HG03460 (cell line): ENCODE results near the gene CNOT6.
"Not testable (repeated sequence)": the region's sequence is repeated elsewhere in the genome, so short reads cannot be mapped to it uniquely, and the experiment has no call there.

Experiments used
- ATAC-seq: cut with Tn5 transposase; IDR thresholded peaks from one replicate; pipeline ENCODE4 v1.9.1; 2021; ENCODE audit not compliant: unreplicated experiment

CNOT6 gene

DNA sequence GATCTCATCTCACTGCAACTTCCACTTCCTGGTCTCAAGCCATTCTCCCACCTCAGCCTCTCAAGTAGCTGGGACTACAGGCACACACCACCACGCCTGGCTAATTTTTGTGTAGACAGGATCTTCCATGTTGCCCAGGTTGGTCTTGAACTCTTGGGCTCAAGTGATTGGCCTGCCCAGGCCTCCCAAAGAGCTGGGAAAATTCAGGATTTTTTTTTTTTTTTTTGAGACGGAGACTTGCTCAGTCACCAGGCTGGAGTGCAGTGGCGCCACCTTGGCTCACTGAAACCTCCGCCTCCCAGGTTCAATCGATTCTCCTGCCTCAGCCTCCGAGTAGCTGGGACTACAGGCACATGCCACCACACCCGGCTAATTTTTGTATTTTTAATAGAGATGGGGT lies 21.8 kb downstream of the CNOT6 start:
- ATAC-seq, result not testable (repeated sequence)

DNA sequence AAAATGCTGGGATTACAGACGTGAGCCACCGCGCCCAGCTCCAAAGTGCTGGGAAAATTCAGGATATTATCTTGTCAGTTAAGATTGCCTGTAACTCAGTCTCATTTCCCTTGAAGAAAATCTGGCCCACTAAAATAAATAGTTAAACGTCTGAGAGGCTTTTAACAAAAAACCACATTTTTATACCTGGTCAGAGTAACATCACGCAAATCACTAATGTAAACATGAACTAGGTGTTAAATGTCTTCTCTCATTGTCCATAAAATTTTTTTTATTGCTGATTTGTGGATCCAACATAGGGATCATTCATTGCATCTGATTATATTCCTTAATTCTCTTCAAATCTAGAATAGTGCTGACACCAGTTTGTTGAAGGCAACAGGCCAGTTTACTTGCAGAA lies 22.3 kb downstream of the CNOT6 start:
- ATAC-seq, result no peak

DNA sequence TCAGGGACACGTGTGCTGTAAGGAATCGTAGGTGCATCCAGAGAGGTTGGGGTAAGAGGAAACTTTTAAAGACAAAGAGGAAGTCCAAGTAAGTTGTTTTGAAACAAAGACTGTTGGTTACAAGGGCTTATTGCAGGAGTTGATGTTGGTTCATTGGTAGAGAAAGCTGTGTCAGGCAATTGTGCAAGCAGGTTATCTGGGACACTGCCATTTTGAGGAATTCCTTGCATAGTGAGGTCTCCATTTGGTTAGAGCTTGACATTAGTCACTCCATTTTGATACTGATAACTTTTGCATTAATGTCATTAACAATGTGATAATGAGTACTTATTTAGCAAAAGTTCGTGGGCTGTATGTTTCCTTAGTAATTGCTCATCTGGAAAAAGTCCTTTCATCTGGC lies 24.9 kb downstream of the CNOT6 start:
- ATAC-seq, result no peak

DNA sequence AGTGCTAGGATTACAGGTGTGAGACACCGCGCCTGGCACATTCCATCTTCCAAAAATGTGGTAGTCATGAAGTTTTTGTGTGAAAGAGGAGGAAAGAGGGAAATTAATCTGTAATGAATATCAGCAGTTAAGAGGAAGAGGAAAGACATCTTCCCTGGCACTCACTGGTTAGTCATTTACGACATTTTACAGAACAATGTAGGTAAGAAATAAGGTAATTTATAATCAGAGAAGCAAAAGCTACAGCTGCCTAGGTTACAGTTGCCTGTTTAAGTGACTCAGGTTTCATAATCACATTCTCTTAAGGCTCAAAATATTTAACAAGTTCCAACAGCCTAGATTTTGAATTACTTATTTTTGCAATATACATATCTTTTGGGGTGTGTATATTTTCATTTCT lies 26.9 kb downstream of the CNOT6 start:
- no peak for ATAC-seq

DNA sequence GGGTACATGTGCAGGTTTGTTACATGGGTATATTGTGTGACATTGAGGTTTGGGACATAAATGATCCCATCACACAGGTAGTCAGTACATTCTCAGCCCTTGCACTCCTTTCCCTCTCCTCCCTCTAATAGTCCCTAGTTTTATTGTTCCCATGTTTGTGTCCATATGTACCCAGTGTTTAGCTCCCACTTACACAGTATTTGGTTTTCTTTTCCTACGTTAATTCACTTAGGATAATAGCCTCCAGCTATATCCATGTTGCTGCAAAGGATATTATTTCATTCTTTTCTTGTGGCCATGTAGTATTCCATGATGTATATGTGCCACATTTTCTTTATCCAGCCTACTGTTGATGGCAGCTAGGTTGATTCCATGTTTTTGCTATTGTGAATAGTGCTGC lies 27.4 kb downstream of the CNOT6 start:
- no peak for ATAC-seq

DNA sequence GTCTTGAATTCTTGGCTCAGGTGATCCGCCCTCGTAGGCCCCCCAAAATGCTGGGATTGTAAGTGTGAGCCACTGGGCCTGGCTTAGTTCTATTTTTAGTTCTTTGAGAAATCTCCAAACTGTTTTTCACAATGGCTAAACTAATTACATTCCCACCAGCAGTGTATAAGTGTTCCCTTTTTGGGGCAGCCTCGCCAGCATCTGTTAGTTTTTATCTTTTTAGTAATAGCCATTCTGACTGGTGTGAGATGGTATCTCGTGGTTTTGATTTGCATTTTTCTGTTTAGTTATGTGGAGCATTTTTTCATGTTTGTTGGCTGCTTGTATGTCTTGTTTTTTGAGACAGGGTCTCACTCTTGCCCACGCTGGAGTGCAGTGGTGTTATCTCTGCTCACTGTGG lies 28.2 kb downstream of the CNOT6 start:
- no peak for ATAC-seq

DNA sequence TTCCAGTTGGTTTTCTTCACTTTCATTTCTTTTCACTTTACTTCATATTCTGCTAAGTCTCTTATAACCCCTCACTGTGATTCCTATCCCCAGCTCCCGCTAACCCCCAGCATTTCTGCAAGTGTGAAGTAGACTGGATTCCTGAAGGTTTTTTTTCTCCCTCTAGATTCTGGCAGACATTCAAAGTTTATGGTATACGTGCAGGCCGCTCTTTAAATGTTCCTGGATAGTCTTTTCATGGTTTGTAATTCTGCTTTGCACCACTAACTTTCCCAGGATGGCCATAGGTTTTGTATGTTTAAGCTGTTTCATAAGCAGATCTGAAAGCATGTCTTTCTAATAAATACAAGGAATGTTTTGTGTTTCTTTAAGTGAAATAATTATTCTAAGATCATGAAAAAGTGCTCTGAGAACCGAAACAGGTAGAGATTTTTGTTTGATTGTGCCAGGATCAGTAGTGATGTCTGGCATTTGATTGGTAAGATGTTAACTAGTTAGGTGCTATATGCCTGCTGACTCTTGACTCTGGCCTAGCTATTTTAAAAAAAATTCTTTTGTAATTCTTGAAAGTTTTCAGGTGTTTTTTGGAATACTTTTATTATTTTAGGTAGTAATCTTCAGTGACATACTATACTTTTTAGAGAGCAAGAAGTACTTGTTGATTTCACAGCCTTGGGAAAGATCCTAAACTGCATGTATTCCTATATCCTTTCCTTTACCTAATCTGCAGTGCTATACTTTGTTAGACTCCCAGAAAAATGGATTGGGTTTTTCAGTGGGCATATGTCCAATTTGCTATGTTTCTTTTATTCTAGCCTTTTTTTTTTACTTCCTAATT lies 29.7 kb downstream of the CNOT6 start:
- no peak for ATAC-seq

DNA sequence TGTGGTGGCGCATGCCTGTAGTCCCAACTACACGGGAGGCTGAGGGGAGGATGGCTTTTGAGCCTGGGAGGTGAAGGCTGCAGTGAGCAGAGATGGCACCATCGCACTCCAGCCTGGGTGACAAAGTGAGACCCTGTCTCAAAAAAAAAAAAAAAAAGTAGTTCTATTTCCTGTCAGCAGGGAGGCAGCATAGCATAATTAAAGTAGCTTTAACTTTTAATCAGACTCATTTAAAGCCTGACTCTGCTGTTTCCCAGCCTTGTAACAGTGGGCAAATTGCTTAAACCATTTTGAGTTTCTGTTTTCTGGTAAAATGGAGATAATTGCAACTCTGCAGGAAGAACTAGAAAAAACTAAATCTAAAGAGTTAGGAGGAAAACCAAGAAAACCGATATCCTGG lies 31.2 kb downstream of the CNOT6 start:
- ATAC-seq, result no peak

DNA sequence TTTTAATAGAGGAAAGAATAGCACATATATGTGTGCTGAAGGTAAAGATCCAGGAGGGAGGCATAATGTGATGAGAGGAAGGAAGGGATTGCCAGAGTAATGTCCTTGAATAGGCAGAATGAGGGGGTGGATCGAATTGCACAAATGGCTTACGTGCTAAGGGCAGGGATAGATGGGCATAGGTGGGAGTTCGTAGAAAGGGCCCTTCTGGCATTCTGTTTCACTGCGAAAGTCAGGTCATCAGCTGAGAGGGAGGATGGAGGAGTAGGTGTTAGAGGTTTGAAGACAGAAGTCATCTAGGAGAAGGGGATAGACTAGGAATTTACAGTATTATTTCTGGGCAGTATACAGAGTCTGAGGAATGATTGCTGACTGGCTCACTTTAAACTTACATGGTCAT lies 32.1 kb downstream of the CNOT6 start:
- no peak for ATAC-seq

DNA sequence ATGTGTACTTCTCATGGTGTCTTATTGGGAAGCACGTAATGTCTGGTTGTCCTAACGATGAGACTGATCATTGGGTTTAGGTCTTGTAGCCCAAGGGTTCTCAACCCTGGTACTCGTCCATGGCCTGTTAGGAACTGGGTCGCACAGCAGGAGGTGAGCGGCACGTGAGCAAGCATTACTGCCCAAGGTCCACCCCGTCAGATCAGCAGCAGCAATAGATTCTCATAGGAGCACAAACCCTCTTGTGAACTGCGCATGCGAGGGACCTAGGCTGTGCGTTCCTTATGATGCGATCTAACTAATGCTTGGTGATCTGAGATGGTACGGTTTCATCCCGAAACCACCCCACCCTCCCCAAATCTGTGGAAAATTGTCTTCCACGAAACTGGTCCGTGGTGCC lies 33.5 kb downstream of the CNOT6 start:
- ATAC-seq, result no peak

DNA sequence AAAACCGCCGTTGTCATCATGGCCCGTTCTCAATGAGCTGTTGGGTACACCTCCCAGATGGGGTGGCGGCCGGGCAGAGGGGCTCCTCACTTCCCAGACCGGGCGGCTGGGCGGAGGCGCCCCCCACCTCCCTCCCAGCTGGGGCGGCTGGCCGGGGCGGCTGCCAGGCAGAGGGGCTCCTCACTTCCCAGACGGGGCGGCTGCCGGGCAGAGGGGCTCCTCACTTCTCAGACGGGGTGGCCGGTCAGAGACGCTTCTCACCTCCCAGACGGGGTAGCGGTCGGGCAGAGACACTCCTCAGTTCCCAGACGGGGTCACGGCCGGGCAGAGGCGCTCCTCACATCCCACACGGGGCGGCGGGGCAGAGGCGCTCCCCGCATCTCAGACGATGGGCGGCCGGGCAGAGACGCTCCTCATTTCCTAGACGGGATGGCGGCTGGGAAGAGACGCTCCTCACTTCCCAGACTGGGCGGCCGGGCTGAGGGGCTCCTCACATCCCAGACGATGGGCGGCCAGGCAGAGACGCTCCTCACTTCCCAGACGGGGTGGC lies 36.9 kb downstream of the CNOT6 start:
- not testable (repeated sequence) for ATAC-seq

DNA sequence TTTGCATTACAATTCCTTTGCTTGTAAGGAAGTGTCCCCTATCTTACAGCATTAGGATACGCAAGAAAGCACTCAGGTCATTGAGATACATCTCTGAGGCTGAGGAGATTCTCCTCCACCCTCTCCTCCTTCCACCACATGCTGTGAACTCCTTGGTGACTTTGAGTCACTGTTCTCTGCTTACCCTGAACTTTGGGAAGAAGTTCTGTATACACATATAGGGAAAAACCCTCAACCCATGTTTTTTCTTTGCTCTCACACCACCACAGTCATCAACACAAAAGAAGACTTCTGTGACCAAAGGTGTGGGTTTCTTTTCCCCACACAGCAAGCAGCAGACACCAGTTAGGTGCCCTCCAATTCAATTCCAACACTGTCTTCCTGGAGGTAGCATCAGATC lies 38.1 kb downstream of the CNOT6 start:
- ATAC-seq, result no peak

DNA sequence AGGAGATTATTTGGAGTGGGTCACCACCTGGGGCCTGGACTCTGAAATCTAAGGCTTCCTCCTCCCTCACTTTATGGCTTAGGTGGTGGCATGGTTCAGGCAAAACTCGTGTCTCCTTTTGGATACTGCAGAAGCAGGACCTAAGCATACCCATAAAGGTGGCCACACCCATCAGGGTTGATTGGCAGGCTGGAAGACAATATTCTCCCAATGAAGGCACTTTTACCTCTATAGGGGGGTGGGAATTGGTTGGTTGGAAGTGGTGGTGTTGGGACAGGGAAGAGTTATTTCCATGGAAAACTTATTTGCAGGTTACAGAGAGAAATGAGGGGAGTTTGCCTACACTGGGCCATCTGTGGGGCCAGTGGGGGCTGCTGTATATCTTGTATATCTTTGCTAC lies 39.7 kb downstream of the CNOT6 start:
- no peak for ATAC-seq

DNA sequence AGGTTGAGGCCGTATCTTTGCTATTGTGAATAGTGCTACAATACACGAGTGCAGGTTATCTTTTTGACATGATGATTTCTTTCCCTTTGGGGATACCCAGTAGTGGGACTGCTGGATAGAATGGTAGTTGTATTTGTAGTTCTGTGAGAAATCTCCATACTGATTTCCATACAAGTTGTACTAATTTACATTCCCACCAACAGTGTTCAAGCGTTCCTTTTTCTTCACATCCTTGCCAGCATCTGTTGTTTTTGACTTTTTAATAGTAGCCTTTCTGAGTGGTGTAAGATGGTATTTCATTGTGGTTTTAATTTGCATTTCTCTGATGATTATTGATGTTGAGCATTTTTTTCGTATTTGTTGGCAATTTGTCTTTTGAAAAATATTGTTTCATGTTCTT lies 41.4 kb downstream of the CNOT6 start:
- ATAC-seq, result no peak

DNA sequence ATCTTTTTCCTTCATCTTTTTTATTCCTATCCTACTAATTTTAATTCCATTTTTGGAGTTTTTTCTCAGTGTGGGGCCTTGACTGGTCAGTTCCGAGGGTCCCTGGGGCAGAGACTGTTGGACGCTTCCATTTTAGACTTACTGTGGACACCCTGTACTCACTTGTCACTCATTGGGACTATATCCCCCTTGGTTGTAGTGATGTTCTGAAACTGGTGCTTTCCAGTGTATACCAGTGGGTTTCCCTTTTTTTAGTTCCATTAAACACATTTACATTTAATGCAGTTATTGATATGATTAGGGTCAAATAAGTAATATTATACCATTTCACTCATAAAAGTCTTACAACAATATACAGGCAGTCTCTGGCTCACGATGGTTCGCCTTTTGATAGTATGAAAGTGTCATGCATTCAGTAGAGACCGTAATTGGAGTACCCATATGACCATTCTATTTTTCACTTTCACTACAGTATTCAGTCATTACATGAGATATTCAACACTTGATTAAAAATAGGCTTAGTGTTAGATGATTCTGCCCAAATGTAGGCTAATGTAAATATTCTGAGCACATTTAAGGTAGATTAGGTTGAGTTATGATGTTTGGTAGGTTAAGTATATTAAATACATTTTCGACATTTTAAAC lies 46.0 kb downstream of the CNOT6 start:
- ATAC-seq, result peak; percentile 81

DNA sequence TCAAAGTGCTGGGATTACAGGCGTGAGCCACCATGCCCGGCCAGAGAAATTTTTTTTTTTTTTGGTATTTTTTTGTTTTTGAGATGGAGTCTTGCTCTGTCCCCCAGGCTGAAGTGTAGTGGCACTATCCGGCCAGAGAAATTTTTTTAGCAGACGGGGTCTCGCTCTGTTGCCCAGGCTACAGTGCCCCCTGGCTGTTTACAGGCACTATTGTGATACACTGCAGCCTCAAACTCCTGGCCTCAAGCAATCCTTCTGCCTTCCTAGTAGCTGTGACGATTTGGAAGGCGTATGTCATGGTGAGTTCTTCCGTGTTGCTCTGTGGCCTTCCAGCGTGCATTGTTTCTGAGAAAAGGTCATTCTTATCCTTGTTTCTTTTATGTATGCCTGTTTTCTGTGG lies 47.5 kb downstream of the CNOT6 start:
- ATAC-seq, result no peak

DNA sequence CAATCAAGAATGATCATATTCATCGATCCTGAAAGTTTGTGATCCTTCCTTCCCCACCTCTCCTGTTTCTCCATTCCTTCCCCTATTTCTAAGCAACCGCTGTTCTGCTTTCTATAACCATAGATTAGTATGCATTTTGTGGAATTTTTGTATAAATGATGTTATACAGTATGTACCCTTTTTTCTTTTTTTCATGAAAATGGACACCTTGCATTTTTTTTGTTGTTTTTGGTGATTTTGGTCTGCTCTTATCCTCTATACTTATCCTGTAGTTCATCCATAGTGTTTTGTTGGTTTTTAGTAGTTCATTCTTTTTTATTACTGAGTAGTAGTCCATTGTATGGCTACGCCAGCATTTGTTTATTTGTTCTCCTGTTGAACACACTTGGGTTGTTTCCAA lies 51.1 kb downstream of the CNOT6 start:
- no peak for ATAC-seq

DNA sequence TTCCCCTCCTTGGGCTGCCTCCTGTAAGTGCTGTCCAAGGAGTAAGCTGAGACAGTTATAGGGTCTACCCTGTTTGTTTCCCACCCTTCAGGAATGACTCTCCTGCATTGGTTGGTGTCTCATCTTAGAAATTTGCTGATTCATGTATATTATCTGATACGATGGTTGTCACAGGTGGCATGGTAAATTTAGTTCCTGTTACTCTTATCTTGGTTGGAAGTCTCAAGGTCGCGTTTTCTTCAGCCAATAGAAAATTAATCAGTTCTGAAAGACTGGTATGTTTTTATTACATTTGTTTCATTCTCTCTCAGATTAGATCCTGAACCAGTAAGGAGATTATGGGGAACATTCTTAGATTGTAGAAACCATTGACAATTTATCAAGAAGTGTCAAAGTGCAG lies 54.4 kb downstream of the CNOT6 start:
- no peak for ATAC-seq

DNA sequence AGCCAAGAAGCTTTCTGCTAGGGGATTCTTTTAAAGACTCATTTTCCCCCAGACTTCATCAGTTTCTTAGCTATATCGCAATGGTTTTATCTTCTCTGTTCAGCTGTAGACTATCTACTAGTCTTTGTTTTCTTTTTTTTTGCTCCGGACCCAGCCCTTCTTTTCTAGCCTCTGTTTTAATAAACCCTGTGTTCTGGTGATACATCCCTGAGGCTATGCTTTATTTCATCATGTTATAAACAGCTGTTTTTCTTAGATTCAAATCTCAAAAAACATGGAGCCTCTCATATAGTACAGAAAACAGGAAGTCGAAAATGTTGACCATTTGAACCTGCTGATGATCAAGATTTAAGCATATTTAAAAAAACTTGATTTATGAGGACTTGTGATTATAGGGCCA lies 59.4 kb downstream of the CNOT6 start:
- no peak for ATAC-seq

DNA sequence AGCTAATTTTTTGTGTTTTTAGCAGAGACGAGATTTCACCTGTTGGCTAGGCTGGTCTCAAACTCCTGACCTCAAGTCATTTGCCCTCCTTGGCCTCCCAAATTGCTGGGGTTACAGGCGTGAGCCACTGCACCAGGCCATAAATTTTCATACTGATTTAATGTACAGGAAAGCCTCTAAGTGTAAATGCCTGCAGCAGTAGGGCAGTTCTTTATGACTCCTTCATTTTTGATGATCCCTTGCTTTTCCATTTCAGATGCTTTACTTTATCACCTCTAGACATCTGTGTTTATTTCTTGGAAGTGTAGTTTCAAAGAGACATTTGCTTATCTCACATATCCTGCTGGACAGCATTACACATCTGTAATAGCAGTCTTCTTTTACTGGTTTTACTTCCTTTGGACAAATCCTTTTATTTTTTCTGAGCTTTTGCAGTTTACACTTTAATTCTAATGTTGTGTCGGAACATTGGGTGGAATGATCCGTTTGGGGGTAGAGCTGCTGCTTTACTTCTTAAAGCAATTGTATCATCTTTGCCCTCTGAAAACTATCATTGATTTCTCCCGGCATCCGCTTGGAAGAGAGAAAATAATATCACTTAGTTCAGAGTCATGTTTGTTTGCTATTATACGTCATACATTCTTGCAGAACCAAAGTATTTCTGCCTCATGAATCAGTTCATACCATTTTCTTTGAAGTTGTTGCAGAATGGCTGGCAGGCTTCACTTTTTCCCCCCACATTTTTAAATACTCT lies 61.2 kb downstream of the CNOT6 start:
- ATAC-seq, result no peak

DNA sequence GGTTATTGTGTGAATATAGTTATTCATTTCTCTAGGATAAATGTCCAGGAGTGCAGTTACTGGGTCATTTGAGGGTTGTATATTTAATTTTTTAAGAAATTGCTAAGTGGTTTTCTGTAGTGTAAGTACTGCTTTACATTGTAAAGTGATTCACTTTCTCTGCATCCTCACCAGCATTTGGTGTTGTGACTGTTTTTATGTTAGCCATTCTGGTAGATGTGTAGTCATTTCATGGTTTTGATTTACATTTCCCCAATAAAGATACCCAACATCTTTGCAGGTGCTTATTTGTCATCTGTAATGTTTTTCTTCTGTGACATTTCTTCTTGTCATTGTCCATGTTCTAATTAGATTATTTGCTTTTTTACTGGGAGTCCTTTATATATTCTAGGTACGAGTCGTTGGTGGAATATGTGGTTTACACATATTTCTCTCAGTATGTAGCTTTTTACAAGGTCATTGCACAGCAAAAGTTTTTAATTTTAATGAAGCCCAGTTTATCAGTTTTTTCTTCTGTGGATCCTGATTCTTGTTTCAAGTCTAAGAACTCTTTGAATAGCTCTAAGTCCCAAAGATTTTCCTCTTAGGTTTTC lies 63.1 kb downstream of the CNOT6 start:
- ATAC-seq, result no peak
